UCSD-AML1 (cell line): ENCODE measurements around the gene NXT1.

Experiments used
- DNase-seq: peaks from one replicate; lab custom pipeline; 2025; ENCODE audit not compliant: unreplicated experiment; lab: John Stamatoyannopoulos, UW

The NXT1 gene

GRCh38 chr20:23358923-23359593 is 8.5 kb downstream of the NXT1 start:
- DNase-seq = no peak

DNA sequence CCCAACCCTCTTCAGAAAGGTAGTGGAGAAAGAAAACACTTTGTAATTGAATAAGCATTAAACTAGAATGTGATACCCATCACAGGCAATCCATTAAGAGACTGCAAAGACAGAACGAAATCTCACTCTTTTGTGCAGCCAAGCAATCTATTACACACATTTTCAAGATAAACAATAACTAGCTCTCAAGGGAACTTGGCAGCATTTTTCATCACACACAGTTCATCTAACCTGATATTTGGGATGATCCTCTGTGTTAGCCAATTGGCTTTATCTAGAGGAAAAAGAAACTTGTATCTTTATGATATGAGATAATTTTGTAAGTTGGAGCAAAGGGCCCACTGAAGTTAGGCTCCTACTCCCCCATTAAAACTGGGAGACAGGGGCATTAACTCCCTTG is 9.9 kb downstream of the NXT1 start:
- no peak for DNase-seq

DNA sequence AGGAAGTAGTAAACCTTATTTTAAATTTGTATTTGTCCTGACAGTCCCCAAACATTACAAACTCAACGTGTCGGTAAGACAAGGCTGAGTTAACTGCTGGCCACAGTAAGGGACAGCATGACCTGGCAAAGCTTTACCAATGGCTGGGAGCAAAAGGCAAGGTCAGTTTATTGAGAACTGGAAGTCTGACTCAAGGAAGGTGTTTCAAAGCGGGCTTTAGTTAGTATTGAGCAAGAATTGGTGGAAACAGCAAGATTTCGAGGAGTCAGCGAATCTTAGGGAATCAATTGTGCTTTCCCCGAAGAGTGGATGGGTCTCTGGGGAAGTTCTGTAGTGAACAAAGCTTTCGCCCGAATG is 10.5 kb downstream of the NXT1 start:
- no peak for DNase-seq

DNA sequence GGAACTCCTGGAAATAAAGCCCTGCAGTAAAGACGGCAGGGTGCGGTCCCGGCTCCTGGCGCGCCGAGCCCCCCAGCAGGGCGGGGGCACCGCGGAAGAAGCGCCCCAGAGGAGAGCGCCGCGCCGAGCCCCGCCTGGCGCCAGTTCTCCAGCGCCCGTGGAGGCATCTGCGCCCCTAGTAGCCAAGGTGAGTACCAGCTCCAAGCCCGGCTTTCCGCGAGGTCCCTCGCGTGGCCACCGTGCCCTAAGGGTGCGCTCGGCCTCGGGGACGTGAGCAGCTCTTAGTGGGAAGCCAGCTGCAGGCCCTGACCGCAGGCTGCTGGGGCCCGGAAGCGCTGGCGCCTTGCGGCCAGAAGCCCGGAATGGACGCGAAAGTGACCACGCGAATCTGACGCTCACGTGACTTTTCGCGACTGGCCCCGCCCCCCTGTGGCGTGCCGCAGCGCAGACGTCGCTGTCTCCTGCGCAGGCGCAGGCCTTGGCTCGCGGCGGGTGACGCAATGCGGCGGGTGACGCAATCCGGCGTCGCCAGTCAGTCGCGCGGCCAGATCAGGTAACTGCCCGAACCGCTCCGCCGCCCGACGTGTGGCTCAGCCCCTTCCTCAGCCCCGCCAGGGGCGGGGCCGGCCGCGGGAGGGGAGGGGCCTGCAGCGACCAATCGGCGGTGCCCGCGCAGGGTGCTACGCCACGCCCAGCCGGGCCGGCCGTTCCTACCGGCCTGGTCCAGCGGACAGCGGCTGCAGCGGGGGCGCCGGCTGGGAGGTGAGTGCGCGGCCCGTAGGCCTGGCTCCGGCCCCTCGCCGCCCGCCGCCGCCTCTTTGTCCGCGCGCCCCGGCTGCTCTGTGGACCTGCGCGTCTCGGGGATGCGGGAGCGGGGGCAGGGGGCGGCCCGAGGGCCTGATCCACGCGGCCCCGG is 11.1 kb downstream of the NXT1 start, which contains the start of gene GZF1:
Gene GZF1 (plus strand): TSS at position 707 of the 916 bp plus-strand sequence. CDS start 2,202 bp downstream, outside the sequence.
- DNase-seq = peak; percentile 100

- peak; percentile 70 for DNase-seq
These were observed 12.0 kb downstream of the NXT1 start for GRCh38 chr20:23362392-23363256.

DNA sequence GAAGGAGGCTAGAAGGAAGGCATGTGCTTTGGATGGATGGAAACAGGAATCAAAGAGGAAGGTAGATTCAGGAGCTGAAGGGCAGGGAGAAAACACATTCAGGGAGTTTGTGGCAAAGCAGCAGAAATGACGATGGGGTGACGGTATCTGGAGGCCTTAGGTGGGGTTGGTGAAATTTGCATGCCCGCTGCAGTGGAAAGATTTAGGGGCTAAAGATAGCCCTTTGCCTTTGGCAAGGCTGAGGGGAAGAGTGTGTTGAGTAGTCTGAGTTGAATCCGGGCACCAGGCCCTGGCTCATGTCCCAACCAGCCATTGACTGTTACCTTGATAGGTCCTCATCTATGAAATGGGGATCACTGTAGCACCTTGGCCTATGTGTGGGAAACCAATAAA is 12.7 kb downstream of the NXT1 start:
- no peak for DNase-seq

- DNase-seq = no peak
These were observed 15.0 kb downstream of the NXT1 start for GRCh38 chr20:23365390-23366165.

GRCh38 chr20:23366384-23366783 is 15.8 kb downstream of the NXT1 start:
- no peak for DNase-seq

- DNase-seq = no peak
These were observed 17.2 kb downstream of the NXT1 start for GRCh38 chr20:23367770-23368169.

GRCh38 chr20:23368316-23369071 is 17.9 kb downstream of the NXT1 start:
- no peak for DNase-seq

DNA sequence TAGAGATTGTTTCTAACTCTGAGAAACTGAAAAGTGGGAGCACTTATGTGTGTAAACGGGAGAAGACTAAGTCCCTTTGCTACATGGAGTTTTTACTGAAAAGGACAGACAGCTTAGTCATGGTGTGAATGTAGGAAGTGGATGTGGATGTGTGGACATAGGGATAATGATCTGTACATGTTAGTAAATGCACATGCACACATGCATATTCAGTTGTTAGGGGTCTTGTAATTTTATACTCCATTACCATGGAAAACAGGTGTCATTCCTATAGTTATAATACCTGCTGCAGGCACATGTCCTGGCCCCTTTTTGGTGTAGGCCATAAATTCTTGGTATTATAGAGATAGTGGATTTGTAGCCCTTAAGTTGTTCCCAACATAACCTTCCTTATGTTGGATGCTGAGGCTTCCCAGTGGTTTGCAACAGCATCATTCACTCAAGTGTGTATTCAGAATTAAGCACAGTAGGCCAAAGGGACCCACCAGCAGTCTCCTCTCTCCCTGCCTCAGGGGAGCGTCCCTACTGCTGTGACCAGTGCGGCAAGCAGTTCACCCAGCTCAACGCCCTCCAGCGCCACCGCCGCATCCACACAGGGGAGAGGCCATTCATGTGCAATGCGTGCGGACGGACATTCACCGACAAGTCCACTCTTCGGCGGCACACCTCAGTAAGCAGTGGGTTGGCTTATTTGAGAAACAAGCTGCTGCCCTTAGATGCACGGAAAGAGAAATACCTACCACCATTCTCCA is 18.7 kb downstream of the NXT1 start:
- no peak for DNase-seq

DNA sequence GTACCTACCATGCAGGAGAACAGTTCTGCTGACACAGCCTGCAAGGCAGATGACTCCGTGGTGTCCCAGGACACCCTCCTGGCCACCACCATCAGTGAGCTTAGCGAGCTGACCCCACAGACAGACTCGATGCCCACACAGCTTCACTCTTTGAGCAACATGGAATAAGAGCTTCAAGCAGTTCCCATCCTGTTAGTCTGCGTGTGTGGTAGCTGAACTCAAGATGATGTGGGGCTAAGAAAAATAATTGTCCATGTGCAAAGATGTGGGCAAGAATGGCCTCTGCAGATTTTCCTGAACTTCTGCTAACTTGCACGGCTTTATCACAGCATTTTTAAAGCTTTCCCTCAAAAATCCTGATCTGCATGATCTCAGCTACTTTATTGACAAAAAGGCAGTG is 19.7 kb downstream of the NXT1 start:
- no peak for DNase-seq

GRCh38 chr20:23370873-23371272 is 20.3 kb downstream of the NXT1 start:
- DNase-seq = no peak

- DNase-seq = no peak
These were observed 20.9 kb downstream of the NXT1 start for GRCh38 chr20:23371496-23371895.

DNA sequence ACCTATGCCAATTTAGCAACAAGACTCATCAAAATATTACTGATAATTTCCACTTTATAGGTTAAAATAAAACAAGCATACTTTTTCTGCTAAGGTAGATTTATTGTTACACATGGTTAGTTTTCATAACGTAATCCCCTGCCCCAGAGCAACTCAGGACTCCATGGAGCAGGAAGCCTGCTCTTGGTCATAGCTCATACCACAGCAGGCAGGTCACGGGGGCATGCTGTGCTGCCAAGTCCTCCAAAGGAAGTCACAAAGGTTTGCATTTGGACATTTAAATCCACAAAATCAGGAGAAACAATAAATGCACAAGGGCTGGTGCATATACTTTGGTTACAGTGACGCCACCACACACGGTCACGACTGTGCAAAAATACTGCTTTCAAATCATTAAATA is 23.9 kb downstream of the NXT1 start:
- DNase-seq = no peak

DNA sequence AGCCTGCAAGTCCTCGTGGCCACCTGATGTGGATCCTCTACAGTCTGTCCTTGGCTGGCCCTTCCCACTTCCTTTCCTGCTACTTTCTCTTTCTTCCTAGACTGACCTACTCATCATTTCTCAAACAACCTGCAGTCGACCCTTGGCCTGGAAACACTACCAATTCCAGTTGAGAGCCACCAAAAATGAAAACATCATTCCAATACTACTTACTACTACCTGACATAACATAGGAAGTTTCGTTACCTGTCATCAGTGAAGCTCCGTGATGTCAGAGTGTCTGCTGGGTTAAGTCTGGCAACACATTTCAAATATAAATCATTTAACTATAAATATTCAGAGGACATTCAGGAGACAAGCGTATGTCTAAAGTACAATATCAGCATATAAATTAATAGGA is 25.2 kb downstream of the NXT1 start:
- no peak for DNase-seq

GRCh38 chr20:23379772-23380171 is 29.2 kb downstream of the NXT1 start:
- DNase-seq = no peak

DNA sequence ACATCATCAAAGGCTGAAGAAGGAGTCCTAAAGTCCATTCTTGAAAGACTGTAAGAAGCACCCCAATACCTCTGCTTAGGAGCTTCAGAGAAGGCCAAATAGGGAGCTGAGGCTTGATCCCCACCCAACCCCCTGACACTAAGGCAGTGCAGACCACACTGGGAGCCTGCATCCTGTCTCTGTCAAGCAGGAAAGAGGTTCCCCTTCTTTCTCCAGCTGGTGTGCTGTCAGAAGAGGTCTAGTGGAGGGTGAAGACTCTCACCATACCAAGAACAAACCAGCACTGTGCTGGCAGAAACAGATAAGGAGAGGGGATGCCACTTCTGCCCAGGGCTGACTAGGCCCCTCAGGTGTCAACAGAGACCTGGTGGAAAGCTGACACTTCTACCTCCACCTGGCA is 31.3 kb downstream of the NXT1 start:
- peak; percentile 38 for DNase-seq
